Hematopoietic multipotent progenitor cell treated with erythropoietin and hydrocortisone succinate and interleukin-3 and kit ligand, for 15 days (in vitro differentiated cells): Measurements from ENCODE around the gene RAB22A.
"Not testable (repeated sequence)": the region's sequence is repeated elsewhere in the genome, so short reads cannot be mapped to it uniquely, and the experiment has no call there.

Experiments used
- DNase-seq: peaks from one replicate; pipeline ENCODE4 v3.0.0-alpha.2; 2015; ENCODE audit warnings: low spot score

Gene RAB22A

GRCh38 chr20:58414786-58415185, 105.3 kb downstream of the RAB22A start:
- DNase-seq = not testable (repeated sequence)

- no peak for DNase-seq
These were observed 106.5 kb downstream of the RAB22A start for GRCh38 chr20:58416057-58416456.

- DNase-seq = no peak
These were observed 107.3 kb downstream of the RAB22A start for GRCh38 chr20:58416835-58417234.
